Neuronal stem cell (in vitro differentiated cells): ENCODE results near the gene BMPR1A.

Experiments
- DNase-seq: peaks from one replicate; pipeline ENCODE4 v3.0.0-alpha.2; 2013; ENCODE audit warnings: low spot score
- H2AFZ ChIP-seq: one replicate; pipeline ENCODE4 v1.6.1; 2013; ENCODE audit warnings: mild to moderate bottlenecking, low read length, inconsistent platforms
- H2AK5ac ChIP-seq: 2 replicates; pipeline ENCODE4 v1.6.1; 2013; ENCODE audit warnings: low read depth, mild to moderate bottlenecking, inconsistent platforms, low read length, moderate library complexity, mixed read lengths
- H2BK120ac ChIP-seq: 2 replicates; pipeline ENCODE4 v1.6.1; 2013; ENCODE audit warnings: low read depth, mild to moderate bottlenecking, inconsistent platforms, low read length, moderate library complexity, mixed read lengths
- H2BK12ac ChIP-seq: one replicate; pipeline ENCODE4 v1.6.1; 2013; ENCODE audit warnings: low read length, inconsistent platforms
- H2BK15ac ChIP-seq: 2 replicates; pipeline ENCODE4 v1.6.1; 2013; ENCODE audit warnings: mild to moderate bottlenecking, low read length, inconsistent platforms, mixed read lengths
- H2BK5ac ChIP-seq: one replicate; pipeline ENCODE4 v1.6.1; 2013; ENCODE audit warnings: inconsistent platforms, mild to moderate bottlenecking, low read length, moderate library complexity
- H3K14ac ChIP-seq: one replicate; pipeline ENCODE4 v1.6.1; 2013; ENCODE audit warnings: low read length, inconsistent platforms
- H3K18ac ChIP-seq: 2 replicates; pipeline ENCODE4 v1.6.1; 2013; ENCODE audit warnings: low read length, inconsistent platforms
- H3K23ac ChIP-seq: 2 replicates; pipeline ENCODE4 v1.6.1; 2013; ENCODE audit warnings: low read depth, mild to moderate bottlenecking, mixed read lengths, low read length, inconsistent platforms; ENCODE audit not compliant: poor library complexity
- H3K27ac ChIP-seq: replicated peaks from 3 replicates; pipeline ENCODE4 v1.5.1; 2013; ENCODE audit warnings: low read length, inconsistent platforms
- H3K27me3 ChIP-seq, 3 experiments: 2 replicates each; pipeline ENCODE4 v1.6.1; 2013; ENCODE audit warnings: low read length in 3 of 3, mild to moderate bottlenecking in 2 of 3, inconsistent platforms in 1 of 3, low read depth in 1 of 3, mixed read lengths in 1 of 3, moderate library complexity in 1 of 3; ENCODE audit not compliant: control insufficient read depth in 3 of 3, insufficient read depth in 3 of 3
- H3K36me3 ChIP-seq, 2 donors: replicated peaks in 1 of 2; 2 replicates each; pipeline ENCODE4 v1.6.1; 2013; ENCODE audit warnings: low read length in 2 of 2; ENCODE audit not compliant: control insufficient read depth in 2 of 2, insufficient read depth in 2 of 2
- H3K4ac ChIP-seq: 2 replicates; pipeline ENCODE4 v1.6.1; 2013; ENCODE audit warnings: inconsistent platforms, mild to moderate bottlenecking, low read length, moderate library complexity
- H3K4me1 ChIP-seq, 2 donors: 1 replicate in 1 of 2; 2 replicates in 1 of 2; pipeline ENCODE4 v1.6.1; 2013; ENCODE audit warnings: low read length in 2 of 2, low read depth in 1 of 2; ENCODE audit not compliant: control insufficient read depth in 2 of 2, insufficient read depth in 1 of 2
- H3K4me2 ChIP-seq: one replicate; pipeline ENCODE4 v1.6.1; 2013; ENCODE audit warnings: mild to moderate bottlenecking, low read length, inconsistent platforms; ENCODE audit not compliant: insufficient read depth, poor library complexity, severe bottlenecking
- H3K4me3 ChIP-seq, 2 donors: 2 replicates each; pipeline ENCODE4 v1.5.1; 2013; ENCODE audit warnings: low read length in 2 of 2, mild to moderate bottlenecking in 2 of 2, inconsistent platforms in 1 of 2, moderate library complexity in 1 of 2
- H3K79me1 ChIP-seq: one replicate; pipeline ENCODE4 v1.6.1; 2013; ENCODE audit warnings: low read depth, mild to moderate bottlenecking, inconsistent platforms, low read length, moderate library complexity
- H3K9ac ChIP-seq: one replicate; pipeline ENCODE4 v1.6.1; 2013; ENCODE audit warnings: mild to moderate bottlenecking, low read depth, low read length, inconsistent platforms; ENCODE audit not compliant: poor library complexity
- H3K9me3 ChIP-seq, 2 donors: replicated peaks in 1 of 2; 2 replicates each; pipeline versions ENCODE3 to v1.6.1; 2013; ENCODE audit warnings: low read length in 2 of 2, mild to moderate bottlenecking in 2 of 2, inconsistent platforms in 1 of 2, low read depth in 1 of 2, mixed read lengths in 1 of 2, moderate library complexity in 1 of 2; ENCODE audit not compliant: control insufficient read depth in 2 of 2, insufficient read depth in 1 of 2
- H4K8ac ChIP-seq: one replicate; pipeline ENCODE4 v1.6.1; 2013; ENCODE audit warnings: low read depth, mild to moderate bottlenecking, inconsistent platforms, low read length, moderate library complexity
- H4K91ac ChIP-seq: one replicate; pipeline ENCODE4 v1.6.1; 2013; ENCODE audit warnings: low read length, low read depth, mild to moderate bottlenecking, inconsistent platforms; ENCODE audit not compliant: poor library complexity
- WGBS, 2 donors: extraction: QIAGEN DNeasy Blood & Tissue Kit; methylation state at CpG; one replicate each; pipeline ENCODE4 v1.1.7; 2013; ENCODE audit warnings: missing lambda C conversion rate in 2 of 2, mixed read lengths in 1 of 2; ENCODE audit not compliant: insufficient read length in 2 of 2, insufficient replicate concordance in 1 of 2; ENCODE audit errors: extremely low coverage in 2 of 2; 5-methylcytosine and 5-hydroxymethylcytosine counted together

Gene BMPR1A

DNA sequence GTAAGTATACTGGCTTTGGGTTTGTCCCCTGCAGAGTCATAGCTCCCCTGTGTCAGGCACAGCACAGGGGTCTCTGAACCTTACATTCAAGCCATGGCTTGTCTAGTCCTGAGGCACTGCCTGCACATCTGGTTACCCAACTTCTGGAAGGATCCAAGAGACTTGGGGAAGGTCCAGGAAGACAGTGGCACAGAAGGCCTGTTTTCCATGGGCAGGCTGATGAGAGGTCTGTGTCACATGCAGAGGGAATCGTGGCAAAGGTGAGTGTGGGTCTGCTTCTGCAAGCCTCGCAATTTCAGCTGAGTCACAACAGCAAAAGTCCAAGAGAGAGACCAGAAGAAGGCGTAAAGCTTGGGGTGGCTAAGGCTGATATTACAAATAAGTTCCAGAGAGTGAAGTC lies 28.4 kb upstream of the BMPR1A start:
- H3K27ac ChIP-seq: no peak overlapping the region
- no peak overlapping the region for H2BK5ac ChIP-seq
- H4K91ac ChIP-seq: peak overlapping the region; percentile 22
- DNase-seq: no peak
- H3K27me3 ChIP-seq: no peaks in the 10 kb centered on the region
- H2AK5ac ChIP-seq: no peak overlapping the region
- peaks cover 0 to 2% of the 10 kb centered on the region in 2 donors for H3K9me3 ChIP-seq
- no peak overlapping the region for H2BK12ac ChIP-seq
- H3K18ac ChIP-seq: peak overlapping the region; percentile 46
- no peak overlapping the region for H3K9ac ChIP-seq
- no peak overlapping the region for H2BK120ac ChIP-seq
- H3K4me2 ChIP-seq: no peak overlapping the region
- H2BK15ac ChIP-seq: no peak overlapping the region
- no CpG with 5 or more reads among the region's 3 CpGs for WGBS, 2 donors
- H3K23ac ChIP-seq: no peak overlapping the region
- no peak overlapping the region for H3K4me3 ChIP-seq
- no peaks in the 10 kb centered on the region for H3K36me3 ChIP-seq
- no peak overlapping the region for H3K14ac ChIP-seq
- peak overlapping the region; percentile 60 for H3K4ac ChIP-seq
- H4K8ac ChIP-seq: peak overlapping the region; percentile 74
- no peak overlapping the region for H2AFZ ChIP-seq
- peaks cover 0 to 6% of the 10 kb centered on the region in 2 donors for H3K4me1 ChIP-seq
- H3K79me1 ChIP-seq: no peaks in the 10 kb centered on the region

DNA sequence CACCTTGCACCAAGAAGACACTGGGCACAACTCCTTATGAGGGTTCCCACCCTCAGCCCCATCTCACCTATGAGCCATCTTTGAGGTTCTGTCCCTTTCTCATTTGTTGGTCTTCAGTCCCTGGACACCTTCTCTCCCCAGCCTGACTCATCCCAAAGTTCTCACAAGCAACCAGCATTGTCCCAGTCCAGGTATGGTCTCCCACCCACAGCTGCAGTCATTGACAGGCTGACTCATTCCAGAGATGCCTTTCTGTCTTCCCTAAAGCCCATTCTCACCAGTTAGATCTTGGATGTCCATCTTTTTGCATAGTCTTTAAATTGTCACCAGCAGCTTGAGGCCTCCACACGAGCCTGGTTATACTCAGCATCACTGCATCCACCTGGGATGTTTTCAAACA lies 26.7 kb upstream of the BMPR1A start:
- Histone ChIP-seq H3K14ac (no peak overlapping the region), H3K27ac (no peak overlapping the region), H2AFZ (no peak overlapping the region), H3K27me3 (no peaks in the 10 kb centered on the region), H2BK15ac (no peak overlapping the region), H3K36me3 (no peaks in the 10 kb centered on the region), H4K91ac (no peak overlapping the region), H2AK5ac (no peak overlapping the region), H3K4me2 (no peak overlapping the region), H3K9ac (no peak overlapping the region), H3K4me1 (peaks cover 2 to 9% of the 10 kb centered on the region in 2 donors), H2BK5ac (no peak overlapping the region), H3K23ac (no peak overlapping the region), H3K4ac (no peak overlapping the region), H3K9me3 (peaks cover 0 to 2% of the 10 kb centered on the region in 2 donors), H2BK12ac (no peak overlapping the region), H2BK120ac (no peak overlapping the region), H4K8ac (no peak overlapping the region), H3K4me3 (no peak overlapping the region), H3K79me1 (no peaks in the 10 kb centered on the region), H3K18ac (peak overlapping the region; percentile 82)
- WGBS, 2 donors: no CpG with 5 or more reads among the region's 1 CpG
- no peak for DNase-seq

DNA sequence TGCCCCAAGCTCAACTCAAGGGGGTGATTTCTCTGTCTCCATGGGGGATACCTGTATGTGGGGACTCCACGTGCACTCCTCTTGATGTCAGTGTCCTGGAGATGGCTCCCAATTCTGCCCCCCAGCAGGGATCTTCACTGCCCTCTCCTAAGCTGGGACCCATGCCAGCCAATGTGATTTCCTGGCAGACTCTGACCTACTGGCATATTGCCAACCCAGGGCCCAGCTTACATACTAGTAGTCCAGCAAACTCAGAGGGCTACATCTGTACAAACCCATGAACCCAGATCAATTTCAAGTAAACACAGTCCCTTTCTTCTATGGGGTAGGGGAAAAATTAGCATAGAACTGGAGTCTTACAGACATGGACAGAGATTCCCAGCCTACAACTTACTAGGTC lies 26.2 kb upstream of the BMPR1A start:
- no peak overlapping the region for H4K91ac ChIP-seq
- no peak overlapping the region for H3K9ac ChIP-seq
- no peaks in the 10 kb centered on the region for H3K36me3 ChIP-seq

DNA sequence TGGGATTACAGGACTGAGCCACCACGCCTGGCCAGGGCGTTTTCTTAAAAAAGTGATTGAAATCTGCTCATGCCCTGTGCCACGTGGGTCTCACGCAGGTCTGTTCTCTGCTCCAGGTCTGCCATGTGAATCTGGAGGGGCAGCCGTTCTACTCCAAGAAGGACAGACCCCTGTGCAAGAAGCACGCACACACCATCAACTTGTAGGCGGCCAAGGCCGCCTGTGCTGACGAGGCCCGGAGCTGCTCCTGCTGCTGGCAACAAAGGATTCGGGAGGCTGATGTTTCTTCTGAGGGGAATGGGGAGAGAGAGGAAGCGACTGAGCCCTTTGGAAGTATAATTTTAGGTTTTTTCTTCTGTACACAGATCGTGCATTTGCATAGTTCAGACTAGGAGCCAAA lies 23.6 kb upstream of the BMPR1A start:
- Histone ChIP-seq H3K4me1 (peaks cover 2 to 9% of the 10 kb centered on the region in 2 donors), H4K91ac (no peak overlapping the region), H2BK120ac (no peak overlapping the region), H3K9ac (no peak overlapping the region), H3K4ac (no peak overlapping the region), H3K36me3 (no peaks in the 10 kb centered on the region), H3K9me3 (no peaks in the 10 kb centered on the region), H3K4me2 (no peak overlapping the region), H2AFZ (peak overlapping the region; percentile 21), H3K14ac (no peak overlapping the region), H3K27ac (no peak overlapping the region), H4K8ac (no peak overlapping the region), H3K18ac (no peak overlapping the region), H2BK15ac (no peak overlapping the region), H2BK12ac (no peak overlapping the region), H3K4me3 (no peak overlapping the region), H3K23ac (no peak overlapping the region), H3K79me1 (no peaks in the 10 kb centered on the region), H2AK5ac (no peak overlapping the region), H2BK5ac (no peak overlapping the region), H3K27me3 (no peaks in the 10 kb centered on the region)
- WGBS, 2 donors: no CpG with 5 or more reads among the region's 13 CpGs
- no peak for DNase-seq

More for the DNA sequence above, 26.2 kb upstream of the BMPR1A start:
- Histone ChIP-seq H3K23ac (no peak overlapping the region), H2BK15ac (no peak overlapping the region), H3K4me3 (no peak overlapping the region), H2AFZ (no peak overlapping the region), H3K79me1 (no peaks in the 10 kb centered on the region), H2BK120ac (no peak overlapping the region), H3K4me2 (no peak overlapping the region), H3K27ac (no peak overlapping the region), H3K14ac (no peak overlapping the region), H3K4ac (no peak overlapping the region), H4K8ac (no peak overlapping the region), H2AK5ac (no peak overlapping the region), H3K9me3 (peaks cover 0 to 2% of the 10 kb centered on the region in 2 donors), H3K4me1 (peaks cover 2 to 9% of the 10 kb centered on the region in 2 donors), H2BK12ac (no peak overlapping the region), H2BK5ac (no peak overlapping the region), H3K27me3 (no peaks in the 10 kb centered on the region), H3K18ac (no peak overlapping the region)
- WGBS, 2 donors: no CpG with 5 or more reads among the region's 1 CpG
- no peak for DNase-seq
